Endodermal cell (in vitro differentiated cells): Measurements from ENCODE around the gene GLRA1. TPM values are rescaled to one million over a fixed set of nuclear protein-coding genes. Genes with fewer than 3 reads are reported as not detected.
A peak's percentile ranks its signal among the peaks of the same experiment; 100 is the strongest.

ENCODE experiments used
- DNase-seq: peaks from one replicate; pipeline ENCODE4 v3.0.0-alpha.2; 2017
- H3K27ac ChIP-seq: 2 replicates; pipeline ENCODE4 v1.5.1; 2013; ENCODE audit warnings: mild to moderate bottlenecking, low read depth, low read length, moderate library complexity
- H3K27me3 ChIP-seq: 2 replicates; pipeline ENCODE4 v1.6.1; 2013; ENCODE audit warnings: mild to moderate bottlenecking, low read length, moderate library complexity; ENCODE audit not compliant: insufficient read depth, control insufficient read depth, poor library complexity, severe bottlenecking
- H3K36me3 ChIP-seq: 2 replicates; pipeline ENCODE4 v1.7.0; 2013; ENCODE audit warnings: mild to moderate bottlenecking, low read length, moderate library complexity; ENCODE audit not compliant: control insufficient read depth, insufficient read depth
- H3K4me1 ChIP-seq: one replicate; pipeline ENCODE4 v1.7.0; 2013; ENCODE audit warnings: low read length; ENCODE audit not compliant: control insufficient read depth, insufficient read depth
- H3K4me3 ChIP-seq: 2 replicates; pipeline ENCODE4 v1.5.1; 2013; ENCODE audit warnings: mild to moderate bottlenecking, low read length, moderate library complexity
- H3K9ac ChIP-seq: 2 replicates; pipeline ENCODE4 v1.6.1; 2013; ENCODE audit warnings: mild to moderate bottlenecking, low read length, moderate library complexity; ENCODE audit not compliant: poor library complexity, severe bottlenecking; ENCODE audit errors: extremely low read depth
- H3K9me3 ChIP-seq: 2 replicates; pipeline ENCODE4 v1.6.1; 2013; ENCODE audit warnings: mild to moderate bottlenecking, low read length, moderate library complexity; ENCODE audit not compliant: control insufficient read depth
- H3K27ac Mint-ChIP-seq: 2 replicates; pipeline ENCODE4 v1.8.0; 2020; ENCODE audit warnings: mixed read lengths
- H3K27me3 Mint-ChIP-seq: 2 replicates; pipeline ENCODE4 v1.8.0; 2021; ENCODE audit warnings: mild to moderate bottlenecking, mixed read lengths; ENCODE audit not compliant: insufficient read depth
- H3K36me3 Mint-ChIP-seq: 2 replicates; pipeline ENCODE4 v1.8.0; 2020; ENCODE audit warnings: low read depth, mixed read lengths
- H3K4me1 Mint-ChIP-seq: 2 replicates; pipeline ENCODE4 v1.8.0; 2020; ENCODE audit warnings: mixed read lengths
- H3K4me3 Mint-ChIP-seq: 2 replicates; pipeline ENCODE4 v1.8.0; 2020; ENCODE audit warnings: mild to moderate bottlenecking, moderate library complexity, mixed read lengths
- H3K9me3 Mint-ChIP-seq: 2 replicates; pipeline ENCODE4 v1.8.0; 2020; ENCODE audit warnings: mild to moderate bottlenecking, mixed read lengths
- WGBS, 2 experiments: methylation state at CpG; one replicate each; pipeline versions ENCODE4 v1.1.5 to v1.1.7; 2013; ENCODE audit warnings: missing lambda C conversion rate in 2 of 2, mixed read lengths in 1 of 2; ENCODE audit not compliant: insufficient coverage in 1 of 2, insufficient read length in 1 of 2; 5-methylcytosine and 5-hydroxymethylcytosine counted together
- total RNA-seq, 2 donors: library from RNA; stranded (reverse); fragmentation: NEBNext Ultra II Directional in 1 of 2; extraction: Animal tissue kit (Norgen Biotek cat#: 25700) in 1 of 2; gene quantifications; 2 replicates in 1 of 2; 3 replicates in 1 of 2; pipeline ENCODE4 v1.2.1, GENCODE V29; 2021
- TF ChIP-seq, protein P1 (sequence below): fragments of 200-600 bp; sonication (generic); conservative IDR thresholded peaks from 2 replicates; pipeline ENCODE4 v1.5.0; 2021; ENCODE audit warnings: antibody characterized with exemption, mild to moderate bottlenecking

The GLRA1 gene
- total RNA-seq, 2 donors from 2014 or later = not detected

GRCh38 chr5:151775025-151775606, 149.5 kb downstream of the GLRA1 start:
- H3K27me3 ChIP-seq = no peaks in the 10 kb centered on the region
- H3K4me3 Mint-ChIP-seq = no peak overlapping the region
- peaks cover 18% of the 10 kb centered on the region for H3K4me1 ChIP-seq
- H3K27ac ChIP-seq = no peak overlapping the region
- H3K4me1 Mint-ChIP-seq = peaks cover 61% of the 10 kb centered on the region
- H3K36me3 Mint-ChIP-seq = peaks cover 27% of the 10 kb centered on the region
- no peak for DNase-seq
- H3K27me3 Mint-ChIP-seq = no peaks in the 10 kb centered on the region
- 72% methylated on average over 3 of the region's 3 CpGs; no CpG with 5 or more reads in 1 of the 2 experiments for WGBS, 2 experiments
- H3K27ac Mint-ChIP-seq = peak overlapping the region; percentile 2
- TF ChIP-seq, protein P1, sequence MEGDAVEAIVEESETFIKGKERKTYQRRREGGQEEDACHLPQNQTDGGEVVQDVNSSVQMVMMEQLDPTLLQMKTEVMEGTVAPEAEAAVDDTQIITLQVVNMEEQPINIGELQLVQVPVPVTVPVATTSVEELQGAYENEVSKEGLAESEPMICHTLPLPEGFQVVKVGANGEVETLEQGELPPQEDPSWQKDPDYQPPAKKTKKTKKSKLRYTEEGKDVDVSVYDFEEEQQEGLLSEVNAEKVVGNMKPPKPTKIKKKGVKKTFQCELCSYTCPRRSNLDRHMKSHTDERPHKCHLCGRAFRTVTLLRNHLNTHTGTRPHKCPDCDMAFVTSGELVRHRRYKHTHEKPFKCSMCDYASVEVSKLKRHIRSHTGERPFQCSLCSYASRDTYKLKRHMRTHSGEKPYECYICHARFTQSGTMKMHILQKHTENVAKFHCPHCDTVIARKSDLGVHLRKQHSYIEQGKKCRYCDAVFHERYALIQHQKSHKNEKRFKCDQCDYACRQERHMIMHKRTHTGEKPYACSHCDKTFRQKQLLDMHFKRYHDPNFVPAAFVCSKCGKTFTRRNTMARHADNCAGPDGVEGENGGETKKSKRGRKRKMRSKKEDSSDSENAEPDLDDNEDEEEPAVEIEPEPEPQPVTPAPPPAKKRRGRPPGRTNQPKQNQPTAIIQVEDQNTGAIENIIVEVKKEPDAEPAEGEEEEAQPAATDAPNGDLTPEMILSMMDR = no peak
- peak overlapping the region; percentile 2 for H3K9ac ChIP-seq
- peaks cover 28% of the 10 kb centered on the region for H3K36me3 ChIP-seq
- H3K9me3 ChIP-seq = no peaks in the 10 kb centered on the region
- no peaks in the 10 kb centered on the region for H3K9me3 Mint-ChIP-seq
- H3K4me3 ChIP-seq = peak overlapping the region; percentile 99

DNA sequence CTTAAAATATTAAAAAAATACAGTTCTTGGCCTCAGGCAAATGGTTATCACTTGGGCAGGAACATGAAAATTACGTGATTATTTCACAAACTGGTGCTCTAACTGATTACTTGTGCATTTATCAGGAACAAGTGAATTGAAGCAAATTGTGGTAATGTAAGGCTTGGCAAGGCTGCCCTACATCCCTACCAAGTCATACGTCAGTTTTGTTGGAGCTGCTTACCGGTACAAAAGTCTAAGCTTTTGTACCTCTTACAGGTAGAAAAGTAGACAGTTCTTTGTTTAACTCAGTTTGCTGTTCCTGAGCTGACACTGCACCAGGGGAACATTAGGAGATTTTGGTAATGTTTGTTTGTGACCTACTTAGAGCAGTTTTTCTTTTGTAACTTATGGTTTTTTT, 150.7 kb downstream of the GLRA1 start:
- Mint-ChIP-seq H3K4me1 (peaks cover 52% of the 10 kb centered on the region), H3K27me3 (no peaks in the 10 kb centered on the region), H3K4me3 (no peak overlapping the region), H3K36me3 (peaks cover 24% of the 10 kb centered on the region), H3K27ac (peak overlapping the region; percentile 24), H3K9me3 (no peaks in the 10 kb centered on the region)
- Histone ChIP-seq H3K27me3 (no peaks in the 10 kb centered on the region), H3K27ac (no peak overlapping the region), H3K4me1 (peaks cover 18% of the 10 kb centered on the region), H3K9me3 (no peaks in the 10 kb centered on the region), H3K4me3 (peak overlapping the region; percentile 99), H3K9ac (peak overlapping the region; percentile 93), H3K36me3 (peaks cover 21% of the 10 kb centered on the region)
- DNase-seq = no peak
- TF ChIP-seq, protein P1 = no peak
- WGBS, 2 experiments = 20 to 25% methylated on average over 1 to 3 of the region's 3 CpGs

DNA sequence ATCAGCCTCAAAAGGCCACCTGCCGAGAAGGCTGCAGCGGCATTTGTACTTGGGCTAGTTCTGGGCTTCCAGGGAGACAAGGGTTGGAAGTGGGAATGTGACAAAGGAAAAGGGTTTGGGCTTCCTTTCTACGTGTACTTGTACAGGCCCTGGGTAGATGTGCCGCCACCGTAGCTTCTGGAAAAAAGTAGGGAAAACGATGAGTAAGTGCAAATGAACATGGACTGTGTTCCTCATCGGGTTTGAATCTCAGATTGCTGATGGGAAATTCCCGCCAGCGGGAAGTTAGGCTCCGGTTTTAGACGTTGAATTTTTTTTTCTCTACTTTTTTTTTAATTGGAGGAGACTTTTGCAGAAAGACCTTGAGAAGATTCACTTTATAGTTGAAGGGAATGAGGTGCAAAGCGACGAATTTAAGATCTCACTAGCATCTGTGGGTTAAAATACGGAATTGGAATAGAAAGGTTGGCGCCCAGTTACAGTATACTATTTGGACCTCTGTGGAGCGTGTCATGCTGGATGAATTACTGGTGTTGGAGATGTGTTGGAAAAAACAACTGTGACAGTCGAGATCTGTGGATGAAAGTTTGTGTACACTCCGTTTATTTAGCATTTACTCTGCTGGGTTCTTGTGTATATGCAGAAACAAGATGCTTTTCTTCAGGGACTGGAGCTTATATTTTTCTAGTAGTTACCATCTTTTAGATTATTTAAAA, 151.6 kb downstream of the GLRA1 start:
- H3K9me3 Mint-ChIP-seq = no peaks in the 10 kb centered on the region
- TF ChIP-seq, protein P1 = no peak
- H3K27me3 ChIP-seq = no peaks in the 10 kb centered on the region

More for the DNA sequence above, 151.6 kb downstream of the GLRA1 start:
- H3K4me1 ChIP-seq = peaks cover 18% of the 10 kb centered on the region
- H3K36me3 Mint-ChIP-seq = peaks cover 15% of the 10 kb centered on the region
- no peak for DNase-seq
- no peaks in the 10 kb centered on the region for H3K27me3 Mint-ChIP-seq
- peaks cover 48% of the 10 kb centered on the region for H3K4me1 Mint-ChIP-seq
- peak overlapping the region; percentile 92 for H3K27ac Mint-ChIP-seq
- peak overlapping the region; percentile 93 for H3K9ac ChIP-seq
- H3K4me3 Mint-ChIP-seq = no peak overlapping the region
- peaks cover 14% of the 10 kb centered on the region for H3K36me3 ChIP-seq
- H3K4me3 ChIP-seq = peak overlapping the region; percentile 99
- H3K27ac ChIP-seq = peak overlapping the region; percentile 94
- 1 to 2% methylated on average over 14 to 18 of the region's 18 CpGs for WGBS, 2 experiments
- no peaks in the 10 kb centered on the region for H3K9me3 ChIP-seq

Other genes starting within 250 kb of the GLRA1 start
- gene SPARC, start 237.9 kb downstream of the GLRA1 start, total RNA-seq = 100 to 1,000 TPM; 523 to 643 TPM
- gene ATOX1, start 166.2 kb downstream of the GLRA1 start, total RNA-seq = 100 to 1,000 TPM; 105 to 129 TPM
- 100 to 1,000 TPM; 346 to 376 TPM for gene G3BP1, start 152.9 kb downstream of the GLRA1 start, total RNA-seq